K562 (cell line): ENCODE data around the gene POGZ. TPM values are rescaled to one million over a fixed set of nuclear protein-coding genes. Genes with fewer than 3 reads are reported as not detected.

Experiments
- ETV5 ChIP-seq: sonication (generic); formaldehyde crosslinking; IDR thresholded peaks from 2 replicates; pipeline ENCODE4 v1.4.0; 2020; ENCODE audit warnings: low read depth, mild to moderate bottlenecking, missing genetic modification reagents
- HCFC1 ChIP-seq: IDR thresholded peaks from 2 replicates; pipeline ENCODE4 v1.6.1; 2012; ENCODE audit warnings: low read depth, low read length, improper control_type of control experiment
- HNRNPL ChIP-seq: fragments of 200-400 bp; formaldehyde crosslinking; IDR thresholded peaks from 2 replicates; pipeline ENCODE4 v1.6.1; 2017; ENCODE audit warnings: low read depth, mild to moderate bottlenecking, low read length
- NFRKB ChIP-seq: fragments of 450-650 bp; IDR thresholded peaks from 2 replicates; pipeline ENCODE4 v1.6.1; 2016; ENCODE audit warnings: low read depth
- NR2C2 ChIP-seq, 2 experiments: fragments of 200-800 bp in 1 of 2; sonication (Bioruptor generic) in 1 of 2; sonication (generic) in 1 of 2; formaldehyde crosslinking in 1 of 2; IDR thresholded peaks; 2 replicates each; pipeline versions ENCODE4 v1.6.1 to v1.8.0; 2016 to 2022; ENCODE audit warnings: mild to moderate bottlenecking in 1 of 2, missing compliant biosample characterization in 1 of 2, missing genetic modification characterization in 1 of 2, missing genetic modification reagents in 1 of 2
- SIX5 ChIP-seq, 2 experiments: IDR thresholded peaks; 2 replicates each; pipeline ENCODE4 v1.6.1; 2011; ENCODE audit warnings: low read length in 2 of 2, borderline replicate concordance in 1 of 2, low read depth in 1 of 2, mild to moderate bottlenecking in 1 of 2, moderate library complexity in 1 of 2; ENCODE audit not compliant: insufficient read depth in 1 of 2
- YBX1 ChIP-seq: fragments of 450-650 bp; IDR thresholded peaks from 2 replicates; pipeline ENCODE4 v1.7.1; 2016; ENCODE audit warnings: mild to moderate bottlenecking
- polyA plus RNA-seq, 8 experiments: library from polyadenylated mRNA; depleted of rRNA in 4 of 8; stranded (reverse) in 5 of 8; unstranded in 3 of 8; fragments of >200 nt; fragmentation: Nextera tagmentation in 2 of 8; fragmentation: Illumina TruSeq in 1 of 8; extraction: Ambion mirVana in 2 of 8; extraction: Trizol in 1 of 8; gene quantifications; 2 replicates each; pipeline versions ENCODE4 v1.2.1 to v1.2.3, GENCODE V29; 2011 to 2014; ENCODE audit warnings: inconsistent platforms in 1 of 8, missing spikeins in 1 of 8
- total RNA-seq, 7 experiments: library from RNA; depleted of rRNA in 6 of 7; stranded (reverse); fragments of >200 nt in 6 of 7; fragmentation: Illumina TruSeq in 2 of 7; extraction: Trizol in 2 of 7; gene quantifications; 2 replicates each; pipeline versions ENCODE4 v1.2.1 to v1.2.3, GENCODE V29; 2011 to 2021; ENCODE audit warnings: low replicate concordance in 1 of 7
- TF ChIP-seq, protein P1 (sequence below): sonication (generic); formaldehyde crosslinking; IDR thresholded peaks from 2 replicates; pipeline ENCODE4 v1.8.0; 2022; ENCODE audit warnings: missing genetic modification reagents, mild to moderate bottlenecking, borderline replicate concordance
- TF ChIP-seq, protein P2 (sequence below), 2 experiments: fragments of 450-650 bp; IDR thresholded peaks; 2 replicates each; pipeline ENCODE4 v1.6.1; 2016; ENCODE audit warnings: mild to moderate bottlenecking in 2 of 2, borderline replicate concordance in 1 of 2, low read depth in 1 of 2, moderate library complexity in 1 of 2

Gene POGZ
- total and polyA plus RNA-seq, 9 of the 15 experiments (the other 6 are each of a cell fraction or from before 2014, with no cell fraction given), result 9.4 to 40.6 (median 21.6) TPM

DNA sequence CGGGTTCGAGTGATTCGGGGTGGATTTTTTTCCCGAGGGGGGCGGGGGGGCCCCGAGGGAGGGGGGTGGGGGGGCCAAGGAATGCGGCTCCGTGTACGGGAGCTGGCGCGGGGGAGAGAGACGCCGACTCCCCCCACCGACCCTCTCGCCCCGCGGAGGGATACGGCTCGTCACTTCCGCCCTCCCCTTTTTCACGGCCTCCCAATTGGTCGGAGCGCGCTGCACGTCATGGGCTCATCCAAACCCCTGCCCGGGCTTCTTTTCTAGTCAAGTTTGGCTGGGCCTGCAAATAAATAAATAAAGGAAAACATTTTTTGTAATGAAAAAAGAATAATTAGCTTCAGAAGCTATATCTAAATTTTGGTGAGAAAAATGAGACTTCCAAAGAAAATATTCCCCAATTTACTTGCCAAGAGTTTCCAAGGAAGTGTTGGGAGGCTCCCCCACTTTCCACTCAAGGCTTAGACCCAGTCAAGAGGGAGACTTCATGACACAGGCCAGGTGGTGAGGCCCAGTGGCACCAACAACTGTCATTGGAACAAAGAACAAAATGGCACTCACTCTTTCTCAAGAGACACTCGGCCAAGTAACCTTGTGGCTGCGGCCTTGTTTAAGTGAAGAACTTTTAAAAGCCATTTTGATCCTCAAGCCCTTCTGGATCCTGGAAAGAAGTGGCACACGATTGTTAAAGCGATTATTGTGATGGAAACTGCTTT lies at the start of gene POGZ (continued):
- TF ChIP-seq SIX5 (IDR thresholded peaks at IDR 0.05; ENCODE audit: borderline replicate concordance in 1 of 2, insufficient read depth in 1 of 2, low read depth in 1 of 2, low read length in 2 of 2) (no peak), ETV5 (peak; percentile 82; the same call in 1 of the 2 replicates), HNRNPL (no peak), HCFC1 (peak; percentile 58), NFRKB (peak; percentile 74), YBX1 (no peak), NR2C2 (CRISPR knock-in tag; IDR thresholded peaks at IDR 0.05) (no peak), NR2C2 (tag; IDR thresholded peaks at IDR 0.05) (peak; percentile 77)
- TF ChIP-seq, protein P1, sequence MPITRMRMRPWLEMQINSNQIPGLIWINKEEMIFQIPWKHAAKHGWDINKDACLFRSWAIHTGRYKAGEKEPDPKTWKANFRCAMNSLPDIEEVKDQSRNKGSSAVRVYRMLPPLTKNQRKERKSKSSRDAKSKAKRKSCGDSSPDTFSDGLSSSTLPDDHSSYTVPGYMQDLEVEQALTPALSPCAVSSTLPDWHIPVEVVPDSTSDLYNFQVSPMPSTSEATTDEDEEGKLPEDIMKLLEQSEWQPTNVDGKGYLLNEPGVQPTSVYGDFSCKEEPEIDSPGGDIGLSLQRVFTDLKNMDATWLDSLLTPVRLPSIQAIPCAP (CRISPR knock-in tag), result no peak
- TF ChIP-seq, protein P2, sequence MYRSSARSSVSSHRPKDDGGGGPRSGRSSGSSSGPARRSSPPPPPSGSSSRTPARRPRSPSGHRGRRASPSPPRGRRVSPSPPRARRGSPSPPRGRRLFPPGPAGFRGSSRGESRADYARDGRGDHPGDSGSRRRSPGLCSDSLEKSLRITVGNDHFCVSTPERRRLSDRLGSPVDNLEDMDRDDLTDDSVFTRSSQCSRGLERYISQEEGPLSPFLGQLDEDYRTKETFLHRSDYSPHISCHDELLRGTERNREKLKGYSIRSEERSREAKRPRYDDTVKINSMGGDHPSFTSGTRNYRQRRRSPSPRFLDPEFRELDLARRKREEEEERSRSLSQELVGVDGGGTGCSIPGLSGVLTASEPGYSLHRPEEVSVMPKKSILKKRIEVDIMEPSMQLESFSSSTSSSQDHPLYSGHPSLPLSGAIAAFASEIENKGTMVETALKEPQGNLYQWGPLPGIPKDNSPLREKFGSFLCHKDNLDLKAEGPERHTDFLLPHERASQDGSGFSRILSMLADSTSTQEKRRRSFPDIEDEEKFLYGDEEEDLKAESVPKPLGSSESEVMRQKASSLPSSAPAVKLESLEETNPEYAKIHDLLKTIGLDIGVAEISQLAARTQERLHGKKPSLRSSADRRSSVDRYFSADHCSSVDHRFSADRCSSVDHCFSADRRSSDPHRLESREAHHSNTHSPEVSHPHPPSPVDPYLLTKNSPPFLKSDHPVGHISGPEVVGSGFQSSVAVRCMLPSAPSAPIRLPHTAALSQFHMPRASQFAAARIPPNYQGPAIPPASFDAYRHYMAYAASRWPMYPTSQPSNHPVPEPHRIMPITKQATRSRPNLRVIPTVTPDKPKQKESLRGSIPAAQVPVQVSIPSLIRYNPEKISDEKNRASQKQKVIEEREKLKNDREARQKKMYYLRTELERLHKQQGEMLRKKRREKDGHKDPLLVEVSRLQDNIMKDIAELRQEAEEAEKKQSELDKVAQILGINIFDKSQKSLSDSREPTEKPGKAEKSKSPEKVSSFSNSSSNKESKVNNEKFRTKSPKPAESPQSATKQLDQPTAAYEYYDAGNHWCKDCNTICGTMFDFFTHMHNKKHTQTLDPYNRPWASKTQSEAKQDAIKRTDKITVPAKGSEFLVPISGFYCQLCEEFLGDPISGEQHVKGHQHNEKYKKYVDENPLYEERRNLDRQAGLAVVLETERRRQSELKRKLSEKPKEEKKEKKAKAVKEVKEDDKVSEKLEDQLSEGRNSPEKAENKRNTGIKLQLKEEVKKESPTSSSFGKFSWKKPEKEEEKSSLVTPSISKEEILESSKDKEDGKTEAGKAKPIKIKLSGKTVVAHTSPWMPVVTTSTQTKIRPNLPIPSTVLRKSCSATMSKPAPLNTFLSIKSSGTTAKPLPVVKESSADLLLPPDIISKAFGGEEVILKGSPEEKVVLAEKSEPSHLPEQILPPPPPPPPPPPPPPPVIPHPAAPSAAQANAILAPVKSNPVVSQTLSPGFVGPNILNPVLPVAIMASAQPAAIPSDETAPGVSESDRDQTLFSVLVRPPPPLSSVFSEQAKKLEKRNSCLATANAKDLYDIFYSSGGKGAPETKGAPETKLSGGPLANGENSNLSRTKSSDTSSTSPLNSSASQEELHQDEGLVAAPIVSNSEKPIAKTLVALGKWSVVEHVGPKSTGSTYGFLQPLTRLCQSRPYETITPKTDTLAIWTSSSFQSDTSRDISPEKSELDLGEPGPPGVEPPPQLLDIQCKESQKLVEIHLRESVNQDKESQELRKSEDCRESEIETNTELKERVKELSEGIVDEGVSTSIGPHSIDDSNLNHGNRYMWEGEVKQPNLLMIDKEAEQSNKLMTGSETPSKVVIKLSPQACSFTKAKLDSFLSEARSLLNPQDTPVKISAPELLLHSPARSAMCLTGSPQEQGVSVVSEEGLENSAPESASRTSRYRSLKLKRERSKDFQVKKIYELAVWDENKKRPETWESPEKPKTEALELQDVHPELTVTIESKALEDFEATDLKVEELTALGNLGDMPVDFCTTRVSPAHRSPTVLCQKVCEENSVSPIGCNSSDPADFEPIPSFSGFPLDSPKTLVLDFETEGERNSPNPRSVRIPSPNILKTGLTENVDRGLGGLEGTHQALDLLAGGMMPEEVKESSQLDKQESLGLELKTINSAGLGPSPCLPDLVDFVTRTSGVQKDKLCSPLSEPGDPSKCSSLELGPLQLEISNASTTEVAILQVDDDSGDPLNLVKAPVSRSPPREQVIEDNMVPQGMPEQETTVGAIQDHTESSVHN (IDR thresholded peaks at IDR 0.05; ENCODE audit: borderline replicate concordance in 1 of 2, low read depth in 1 of 2), result no peak
